Neural crest cell (in vitro differentiated cells): ENCODE results near the gene UBE2Z. TPM values are rescaled to one million over a fixed set of nuclear protein-coding genes. Genes with fewer than 3 reads are reported as not detected.

Source experiments
- DNase-seq: peaks from one replicate; pipeline ENCODE4 v3.0.0; 2021; ENCODE audit warnings: low read depth, mixed read lengths, low spot score
- H3K27ac Mint-ChIP-seq: one replicate; pipeline ENCODE4 v1.8.0; 2021; ENCODE audit warnings: mild to moderate bottlenecking, mixed read lengths; ENCODE audit not compliant: unreplicated experiment
- H3K27me3 Mint-ChIP-seq: 2 replicates; pipeline ENCODE4 v1.8.0; 2021; ENCODE audit warnings: low read depth, mild to moderate bottlenecking, mixed read lengths
- H3K36me3 Mint-ChIP-seq: 2 replicates; pipeline ENCODE4 v1.8.0; 2021; ENCODE audit warnings: low read depth, mild to moderate bottlenecking, mixed read lengths
- H3K4me1 Mint-ChIP-seq: 2 replicates; pipeline ENCODE4 v1.8.0; 2021; ENCODE audit warnings: mixed read lengths
- H3K4me3 Mint-ChIP-seq: one replicate; pipeline ENCODE4 v1.8.0; 2021; ENCODE audit warnings: mild to moderate bottlenecking, mixed read lengths
- H3K9me3 Mint-ChIP-seq: 2 replicates; pipeline ENCODE4 v1.8.0; 2021; ENCODE audit warnings: mixed read lengths
- long read RNA-seq: library from polyadenylated mRNA; unstranded; transcript quantifications from one replicate; pipeline ENCODE4 v2.0.0, GENCODE V29; 2020
- total RNA-seq: library from RNA; stranded (reverse); gene quantifications from 2 replicates; pipeline ENCODE4 v1.2.1, GENCODE V29; 2021
- TF ChIP-seq, protein P1 (sequence below): fragments of 200-600 bp; sonication (generic); conservative IDR thresholded peaks from 2 replicates; pipeline ENCODE4 v1.5.0; 2021; ENCODE audit warnings: antibody characterized with exemption, mild to moderate bottlenecking

UBE2Z gene
- total RNA-seq = 55.8 and 56.8 TPM in 2 replicates
- long read RNA-seq, full-length matches to known transcripts = 1 of 6 reads
- long read RNA-seq, partial matches to known transcripts = 1 of 6 reads
- long read RNA-seq, other reads (novel, unspliced or antisense) = 4 of 6 reads

DNA sequence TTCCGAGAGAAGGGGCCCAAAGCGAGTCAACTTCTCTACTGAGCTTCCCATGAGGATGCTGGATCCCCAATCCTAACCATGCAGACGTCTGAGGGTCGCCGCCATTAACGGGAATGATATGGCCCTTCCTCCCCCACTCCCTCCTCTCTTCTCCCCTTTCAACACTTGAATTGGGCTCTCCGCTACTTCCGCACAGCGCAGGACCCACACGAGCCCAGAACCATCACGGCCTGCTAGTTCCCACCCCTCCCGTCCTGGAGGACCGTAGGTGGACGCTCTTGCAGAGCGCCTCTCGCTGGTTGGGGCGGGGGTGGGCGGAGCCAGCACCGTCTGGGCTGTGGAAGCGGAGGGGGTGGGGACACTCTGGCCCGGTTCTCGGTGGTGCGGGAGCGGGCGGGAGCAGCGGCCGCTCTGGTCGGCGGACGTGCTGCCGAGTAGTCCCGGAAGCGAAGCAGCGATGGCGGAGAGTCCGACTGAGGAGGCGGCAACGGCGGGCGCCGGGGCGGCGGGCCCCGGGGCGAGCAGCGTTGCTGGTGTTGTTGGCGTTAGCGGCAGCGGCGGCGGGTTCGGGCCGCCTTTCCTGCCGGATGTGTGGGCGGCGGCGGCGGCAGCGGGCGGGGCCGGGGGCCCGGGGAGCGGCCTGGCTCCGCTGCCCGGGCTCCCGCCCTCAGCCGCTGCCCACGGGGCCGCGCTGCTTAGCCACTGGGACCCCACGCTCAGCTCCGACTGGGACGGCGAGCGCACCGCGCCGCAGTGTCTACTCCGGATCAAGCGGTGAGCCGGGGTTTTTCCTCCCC is at the start of gene UBE2Z:
TSS of gene UBE2Z (plus strand) at position 361 of the 797 bp plus-strand sequence. CDS start at position 458, 97 bp downstream.
- TF ChIP-seq, protein P1, sequence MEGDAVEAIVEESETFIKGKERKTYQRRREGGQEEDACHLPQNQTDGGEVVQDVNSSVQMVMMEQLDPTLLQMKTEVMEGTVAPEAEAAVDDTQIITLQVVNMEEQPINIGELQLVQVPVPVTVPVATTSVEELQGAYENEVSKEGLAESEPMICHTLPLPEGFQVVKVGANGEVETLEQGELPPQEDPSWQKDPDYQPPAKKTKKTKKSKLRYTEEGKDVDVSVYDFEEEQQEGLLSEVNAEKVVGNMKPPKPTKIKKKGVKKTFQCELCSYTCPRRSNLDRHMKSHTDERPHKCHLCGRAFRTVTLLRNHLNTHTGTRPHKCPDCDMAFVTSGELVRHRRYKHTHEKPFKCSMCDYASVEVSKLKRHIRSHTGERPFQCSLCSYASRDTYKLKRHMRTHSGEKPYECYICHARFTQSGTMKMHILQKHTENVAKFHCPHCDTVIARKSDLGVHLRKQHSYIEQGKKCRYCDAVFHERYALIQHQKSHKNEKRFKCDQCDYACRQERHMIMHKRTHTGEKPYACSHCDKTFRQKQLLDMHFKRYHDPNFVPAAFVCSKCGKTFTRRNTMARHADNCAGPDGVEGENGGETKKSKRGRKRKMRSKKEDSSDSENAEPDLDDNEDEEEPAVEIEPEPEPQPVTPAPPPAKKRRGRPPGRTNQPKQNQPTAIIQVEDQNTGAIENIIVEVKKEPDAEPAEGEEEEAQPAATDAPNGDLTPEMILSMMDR = no peak
- peak within 1 kb of the TSS; percentile 96 for H3K27ac Mint-ChIP-seq
- H3K4me1 Mint-ChIP-seq = peaks cover 48% of the 10 kb centered on the region
- peak within 1 kb of the TSS; percentile 96 for H3K4me3 Mint-ChIP-seq
- peak; percentile 66 for DNase-seq
- no peaks in the 10 kb centered on the region for H3K27me3 Mint-ChIP-seq
- peaks cover 6% of the 10 kb centered on the region for H3K36me3 Mint-ChIP-seq
- no peaks in the 10 kb centered on the region for H3K9me3 Mint-ChIP-seq

DNA sequence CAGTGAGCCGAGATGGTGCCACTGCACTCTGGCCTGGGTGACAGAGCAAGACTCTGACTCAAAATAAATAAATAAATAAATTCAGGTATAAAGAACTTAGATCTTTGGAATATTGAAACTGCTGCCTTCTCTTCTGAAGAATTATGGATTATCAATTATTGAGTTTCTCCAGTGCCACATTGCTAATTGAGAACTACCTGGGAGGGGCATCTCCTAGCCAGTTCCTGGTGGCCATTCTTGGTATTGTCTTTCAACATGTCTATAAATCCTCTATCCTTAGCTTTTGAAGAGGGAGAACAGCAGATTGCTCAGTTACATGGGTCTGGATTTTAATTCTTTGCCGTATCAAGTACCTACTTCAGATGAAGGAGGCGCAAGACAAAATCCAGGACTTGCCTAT is 48.2 kb upstream of the UBE2Z start:
- H3K4me1 Mint-ChIP-seq = peaks cover 5% of the 10 kb centered on the region
- H3K27me3 Mint-ChIP-seq = no peaks in the 10 kb centered on the region
- no peaks in the 10 kb centered on the region for H3K9me3 Mint-ChIP-seq
- peaks cover 3% of the 10 kb centered on the region for H3K36me3 Mint-ChIP-seq
- H3K4me3 Mint-ChIP-seq = no peak overlapping the region
- DNase-seq = no peak
- no peak overlapping the region for H3K27ac Mint-ChIP-seq
- TF ChIP-seq, protein P1 = peak; percentile 48

DNA sequence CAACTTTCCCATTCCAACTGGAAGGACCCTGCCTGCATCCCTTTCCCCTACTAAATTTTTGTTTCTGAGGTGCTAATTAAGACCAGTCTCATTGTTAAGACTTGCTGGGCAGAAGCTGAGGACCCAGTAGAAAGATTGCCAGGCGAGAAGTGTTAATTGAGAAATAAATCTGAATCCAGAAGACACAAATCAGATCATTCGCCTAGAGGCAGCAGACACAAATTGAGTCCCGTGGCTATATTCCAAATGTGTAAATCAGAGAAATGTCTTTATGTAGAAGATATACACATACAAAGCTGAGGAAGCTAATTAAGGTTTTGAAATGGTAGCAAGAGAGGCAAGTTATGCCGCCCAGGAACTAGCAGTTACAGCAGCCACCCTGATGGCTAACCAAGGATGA is 47.8 kb upstream of the UBE2Z start:
- peaks cover 1% of the 10 kb centered on the region for H3K9me3 Mint-ChIP-seq
- no peak for DNase-seq
- H3K27me3 Mint-ChIP-seq = no peaks in the 10 kb centered on the region
- TF ChIP-seq, protein P1 = no peak
- peak overlapping the region; percentile 88 for H3K27ac Mint-ChIP-seq
- no peak overlapping the region for H3K4me3 Mint-ChIP-seq
- H3K36me3 Mint-ChIP-seq = peaks cover 5% of the 10 kb centered on the region
- peaks cover 5% of the 10 kb centered on the region for H3K4me1 Mint-ChIP-seq

DNA sequence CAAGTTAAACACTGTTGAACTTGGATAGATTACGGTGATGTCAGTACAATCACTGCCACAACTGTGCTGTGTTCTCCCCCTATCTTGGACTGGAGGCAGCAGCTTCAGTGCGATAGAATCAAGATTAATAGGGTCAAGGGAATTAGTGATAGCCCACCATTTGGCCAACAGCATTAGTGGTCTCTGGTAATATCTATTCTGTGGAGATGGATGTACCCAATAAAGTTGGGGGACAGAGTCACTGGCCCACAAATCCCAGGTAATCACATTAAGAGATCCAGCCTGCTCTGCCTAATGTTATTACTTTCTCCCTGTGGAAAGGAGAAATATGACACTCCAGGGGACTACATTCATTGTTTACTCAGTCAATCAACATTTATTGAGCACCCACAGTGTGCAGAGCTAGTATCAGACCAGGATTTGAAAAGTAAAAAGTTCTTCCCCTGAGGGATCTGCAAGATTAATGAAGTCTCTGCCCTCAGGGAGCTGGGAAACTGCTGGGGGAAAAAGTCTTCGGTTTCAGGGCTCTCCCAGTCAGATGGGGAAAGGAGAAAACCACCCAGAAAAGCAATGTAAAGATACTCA is 39.2 kb upstream of the UBE2Z start:
- TF ChIP-seq, protein P1 = no peak
- no peak for DNase-seq
- peaks cover 26% of the 10 kb centered on the region for H3K4me1 Mint-ChIP-seq
- no peak overlapping the region for H3K27ac Mint-ChIP-seq
- H3K27me3 Mint-ChIP-seq = peaks cover 2% of the 10 kb centered on the region
- H3K4me3 Mint-ChIP-seq = no peak overlapping the region
- peaks cover 9% of the 10 kb centered on the region for H3K36me3 Mint-ChIP-seq
- peaks cover 2% of the 10 kb centered on the region for H3K9me3 Mint-ChIP-seq

DNA sequence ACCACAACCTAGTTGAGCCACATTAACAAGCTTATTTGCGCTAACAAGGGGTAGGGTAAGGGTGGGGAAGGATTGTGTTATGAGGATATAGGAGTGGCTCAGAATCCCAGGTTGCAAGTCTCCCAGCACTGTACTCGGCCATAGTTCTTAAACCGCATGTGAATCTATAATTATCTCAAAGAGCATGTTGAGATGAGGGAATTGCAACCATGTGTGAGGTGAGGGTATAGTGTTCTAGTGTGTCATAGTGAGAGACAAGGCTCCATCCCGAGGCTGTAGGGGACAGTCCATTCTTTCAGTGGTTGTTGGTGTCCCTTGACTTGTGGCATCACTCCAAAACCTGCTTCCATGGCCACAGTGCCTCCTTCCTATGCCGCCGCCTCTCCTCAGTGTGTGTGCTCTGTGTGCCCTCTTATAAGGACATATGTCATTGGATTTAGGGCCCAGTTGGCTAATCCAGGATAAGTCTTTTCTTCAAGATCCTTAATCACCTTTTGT is 38.3 kb upstream of the UBE2Z start:
- no peak overlapping the region for H3K4me3 Mint-ChIP-seq
- peaks cover 23% of the 10 kb centered on the region for H3K4me1 Mint-ChIP-seq

More for the DNA sequence above, 38.3 kb upstream of the UBE2Z start:
- no peak for DNase-seq
- Mint-ChIP-seq H3K36me3 (peaks cover 6% of the 10 kb centered on the region), H3K27me3 (peaks cover 2% of the 10 kb centered on the region), H3K27ac (no peak overlapping the region), H3K9me3 (peaks cover 2% of the 10 kb centered on the region)
- TF ChIP-seq, protein P1 = no peak
